Psoas muscle (tissue), 8 donors: ENCODE results near the gene EPX. TPM values are rescaled to one million over a fixed set of nuclear protein-coding genes. Genes with fewer than 3 reads are reported as not detected.

Source experiments
- ATAC-seq, 4 donors: fragments of 200-7000 bp; cut with Tn5 transposase; one replicate each; pipeline ENCODE4 v1.9.1; 2020; ENCODE audit warnings: moderate library complexity in 3 of 4, mild to moderate bottlenecking in 2 of 4
- DNase-seq, 2 donors: peaks; one replicate each; pipeline ENCODE4 v3.0.0-alpha.2; 2020
- H3K27ac ChIP-seq: fragments of 200-600 bp; one replicate; pipeline ENCODE4 v1.8.0; 2022
- H3K27me3 ChIP-seq, 3 donors: fragments of 200-600 bp in 1 of 3; one replicate each; pipeline versions ENCODE4 v1.6.1 to v1.8.0; 2013 to 2022; ENCODE audit warnings: low read length in 2 of 3, mild to moderate bottlenecking in 2 of 3, moderate library complexity in 1 of 3; ENCODE audit not compliant: insufficient read depth in 3 of 3
- H3K36me3 ChIP-seq, 2 donors: fragments of 200-600 bp in 1 of 2; one replicate each; pipeline versions ENCODE4 v1.6.1 to v1.8.0; 2013 to 2022; ENCODE audit warnings: low read depth in 1 of 2, mild to moderate bottlenecking in 1 of 2, moderate library complexity in 1 of 2; ENCODE audit not compliant: insufficient read depth in 1 of 2
- H3K4me1 ChIP-seq: fragments of 200-600 bp; one replicate; pipeline ENCODE4 v1.8.0; 2022
- H3K4me3 ChIP-seq: fragments of 200-600 bp; one replicate; pipeline ENCODE4 v1.8.0; 2022; ENCODE audit warnings: mild to moderate bottlenecking
- H3K9me3 ChIP-seq: fragments of 200-600 bp; one replicate; pipeline ENCODE4 v1.8.0; 2022
- CTCF ChIP-seq: fragments of 200-600 bp; IDR thresholded peaks from one replicate; pipeline ENCODE4 v1.8.0; 2022; ENCODE audit warnings: antibody characterized with exemption
- WGBS, 3 donors: extraction: QIAGEN DNeasy Blood & Tissue Kit; methylation state at CpG; one replicate each; pipeline versions ENCODE4 v1.1.6 to v1.1.7; 2013; 5-methylcytosine and 5-hydroxymethylcytosine counted together
- intact Hi-C, 2 donors: fragments of 100-400 bp; cut with DNase I; formaldehyde crosslinking; loops; one replicate each; pipeline versions ENCODE4 v1.11.0 to v1.14.2; 2022
- polyA plus RNA-seq, 3 donors: library from polyadenylated mRNA; stranded (reverse); fragments of 200-250 nt; gene quantifications; one replicate each; pipeline ENCODE4 v1.2.3, GENCODE V29; 2013
- total RNA-seq, 4 donors: library from RNA; stranded (reverse); fragmentation: NEBNext Ultra II Directional in 2 of 4; extraction: Animal tissue kit (Norgen Biotek cat#: 25700) in 2 of 4; gene quantifications; one replicate each; pipeline versions ENCODE4 v1.2.1 to v1.2.4, GENCODE V29; 2021 to 2023
- donor health status: healthy with polysubstance abuse.
- donor health status: DM: no; HTN: no; CAD: no; lungs with moderate emphysema.
- donor health status: Bipolar disorder and iron deficiency.
- donor health status: healthy.
- donor health status: DM: yes; HTN: yes; CAD: no.
- donor health status: DM: no; HTN: no; CAD: no.
- donor health status: DM: no; HTN: no; CAD: no.
- donor health status: DM: yes; HTN: yes; CAD: no.

The EPX gene
- total and polyA plus RNA-seq, 7 donors, result 0.12 TPM; not detected in 6

DNA sequence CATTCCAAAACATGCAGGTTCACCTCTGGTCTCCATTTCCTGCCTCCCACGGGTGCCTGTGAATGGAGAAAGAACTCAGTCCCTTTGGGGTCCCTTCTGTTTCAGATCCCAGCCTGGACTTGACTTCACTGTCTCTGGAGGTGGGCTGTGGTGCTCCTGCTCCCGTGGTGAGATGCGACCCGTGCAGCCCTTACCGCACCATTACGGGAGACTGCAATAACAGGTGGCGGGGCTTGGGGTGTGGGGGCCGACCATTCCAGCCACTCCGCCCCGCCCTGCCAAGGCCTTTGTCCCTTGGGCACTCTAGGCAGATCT is 56.4 kb downstream of the EPX start:
- TF ChIP-seq CTCF, result no peak
- H3K27ac ChIP-seq, result no peak overlapping the region
- H3K36me3 ChIP-seq, result no peaks in the 10 kb centered on the region
- no peaks in the 10 kb centered on the region for H3K9me3 ChIP-seq
- H3K4me3 ChIP-seq, result peak overlapping the region; percentile 64
- peak in 2 of 4 donors; percentile 12 to 22 for ATAC-seq
- intact Hi-C loops, result loop anchor here in 1 of 2 donors (1.0 to 2.0 kb wide), 2 partner anchors 34 to 168 kb away; partner anchors contain the start of gene RNF43
- DNase-seq, result no peak
- peaks cover 0 to 21% (median 2%) of the 10 kb centered on the region in 3 donors for H3K27me3 ChIP-seq
- peaks cover 8% of the 10 kb centered on the region for H3K4me1 ChIP-seq
- WGBS, 3 donors, result 11 to 15% (median 11%) methylated on average over 10 of the region's 10 CpGs

DNA sequence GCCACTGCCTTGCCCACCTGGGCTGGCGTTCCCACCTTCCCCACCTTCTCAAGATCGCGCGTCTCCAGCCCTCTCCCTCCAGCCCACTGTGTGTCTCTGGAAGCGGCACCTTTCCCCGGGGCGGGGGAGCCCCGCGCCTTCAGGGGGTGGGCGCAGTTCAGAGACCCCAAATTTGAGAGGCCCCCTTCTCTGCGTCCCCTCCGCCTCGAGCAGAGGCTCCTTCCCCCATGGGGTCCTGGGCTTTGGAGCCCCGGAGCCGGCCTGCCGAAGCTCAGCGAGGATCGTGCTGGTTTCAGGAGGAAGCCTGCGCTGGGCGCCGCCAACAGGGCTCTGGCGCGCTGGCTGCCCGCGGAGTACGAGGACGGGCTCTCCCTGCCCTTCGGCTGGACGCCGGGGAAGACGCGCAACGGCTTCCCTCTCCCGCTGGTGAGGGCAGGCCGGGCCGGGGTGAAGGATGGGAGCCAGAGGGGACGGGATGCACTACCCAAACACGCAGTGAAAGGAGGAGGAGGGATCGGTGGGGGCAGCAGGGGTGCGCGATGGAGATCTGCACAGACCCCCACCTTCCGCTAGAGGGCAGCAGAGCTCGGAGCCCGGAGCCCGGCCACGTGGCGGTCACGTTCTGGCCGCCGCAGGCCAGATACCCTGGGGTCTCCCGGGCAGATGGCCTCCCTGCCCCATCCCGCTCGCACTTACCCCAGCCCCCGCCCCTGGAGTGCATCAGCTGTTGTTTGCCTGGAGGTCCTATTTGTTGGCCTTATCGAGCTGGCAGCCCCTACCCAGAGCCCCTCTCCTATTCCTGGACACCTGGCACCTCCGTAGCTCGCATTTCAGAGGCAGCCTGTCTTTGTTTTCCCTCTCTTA is 57.0 kb downstream of the EPX start:
- peak; percentile 88 for TF ChIP-seq CTCF
- intact Hi-C loops, result loop anchor here in 1 of 2 donors (1.0 to 2.0 kb wide), 2 partner anchors 34 to 167 kb away; partner anchors contain the start of gene RNF43
- Histone ChIP-seq H3K36me3 (no peaks in the 10 kb centered on the region), H3K27me3 (peaks cover 0 to 21% (median 2%) of the 10 kb centered on the region in 3 donors), H3K9me3 (no peaks in the 10 kb centered on the region), H3K4me3 (peak overlapping the region; percentile 64), H3K27ac (no peak overlapping the region), H3K4me1 (peaks cover 8% of the 10 kb centered on the region)
- ATAC-seq (peak; percentile 90 to 98 (median 93)), DNase-seq (peak; percentile 72 to 80)
- WGBS, 3 donors, result 3 to 4% (median 3%) methylated on average over 49 to 57 of the region's 57 CpGs

GRCh38 chr17:58250344-58251011 is 58.0 kb downstream of the EPX start:
- no peaks in the 10 kb centered on the region for H3K36me3 ChIP-seq
- no peaks in the 10 kb centered on the region for H3K9me3 ChIP-seq
- no peak for ATAC-seq
- H3K4me1 ChIP-seq, result peaks cover 8% of the 10 kb centered on the region
- no peak for TF ChIP-seq CTCF
- H3K27ac ChIP-seq, result no peak overlapping the region
- no peak overlapping the region for H3K4me3 ChIP-seq
- H3K27me3 ChIP-seq, result peaks cover 0 to 27% (median 1%) of the 10 kb centered on the region in 3 donors
- 86 to 90% (median 90%) methylated on average over 12 of the region's 12 CpGs for WGBS, 3 donors
- intact Hi-C loops, result no loop called here
- DNase-seq, result no peak

- WGBS, 3 donors, result 47 to 57% (median 50%) methylated on average over 9 of the region's 9 CpGs
Measured at GRCh38 chr17:58252141-58252540, 59.6 kb downstream of the EPX start.

More at GRCh38 chr17:58252141-58252540, 59.6 kb downstream of the EPX start:
- DNase-seq (no peak), ATAC-seq (no peak)
- Histone ChIP-seq H3K27me3 (peaks cover 1 to 33% (median 2%) of the 10 kb centered on the region in 3 donors), H3K4me1 (peaks cover 8% of the 10 kb centered on the region), H3K4me3 (no peak overlapping the region), H3K36me3 (no peaks in the 10 kb centered on the region), H3K9me3 (no peaks in the 10 kb centered on the region), H3K27ac (no peak overlapping the region)
- intact Hi-C loops, result no loop called here
- TF ChIP-seq CTCF, result no peak
